GM23338 (cell line): ENCODE results near the gene GK. TPM values are rescaled to one million over a fixed set of nuclear protein-coding genes. Genes with fewer than 3 reads are reported as not detected.

ENCODE experiments used
- ATAC-seq: fragments of 200-7000 bp; cut with Tn5 transposase; 3 replicates; pipeline ENCODE4 v1.9.1; 2020
- DNase-seq: peaks from one replicate; pipeline ENCODE4 v3.0.0-alpha.2; 2015; ENCODE audit warnings: low spot score
- H2AFZ ChIP-seq: fragments of 200-600 bp; sonication (generic); 2 replicates; pipeline ENCODE4 v1.8.0; 2016; ENCODE audit warnings: antibody characterized with exemption, mild to moderate bottlenecking, moderate library complexity
- H3F3A ChIP-seq: fragments of 200-600 bp; sonication (generic); replicated peaks from 2 replicates; pipeline ENCODE4 v1.8.0; 2017; ENCODE audit warnings: antibody characterized with exemption, mixed run types, low read depth
- H3K27ac ChIP-seq: fragments of 200-600 bp; sonication (generic); 2 replicates; pipeline ENCODE4 v1.6.1; 2016; ENCODE audit warnings: low read depth
- H3K27me3 ChIP-seq: fragments of 200-600 bp; sonication (generic); 2 replicates; pipeline ENCODE4 v1.8.0; 2016; ENCODE audit warnings: mild to moderate bottlenecking, mixed run types, moderate library complexity; ENCODE audit not compliant: insufficient read depth
- H3K36me3 ChIP-seq: fragments of 200-600 bp; sonication (generic); 2 replicates; pipeline ENCODE4 v1.8.0; 2016; ENCODE audit warnings: mild to moderate bottlenecking; ENCODE audit not compliant: insufficient read depth
- H3K4me1 ChIP-seq: fragments of 200-600 bp; sonication (generic); 2 replicates; pipeline ENCODE4 v1.8.0; 2016; ENCODE audit warnings: mild to moderate bottlenecking, moderate library complexity; ENCODE audit not compliant: insufficient read depth
- H3K4me2 ChIP-seq: fragments of 200-600 bp; sonication (generic); 2 replicates; pipeline ENCODE4 v1.7.1; 2017; ENCODE audit warnings: mixed run types
- H3K4me3 ChIP-seq: fragments of 200-600 bp; sonication (generic); 2 replicates; pipeline ENCODE4 v1.6.1; 2016; ENCODE audit warnings: mixed run types
- H3K79me2 ChIP-seq: fragments of 200-600 bp; sonication (generic); replicated peaks from 2 replicates; pipeline ENCODE4 v1.8.0; 2017; ENCODE audit warnings: mild to moderate bottlenecking; ENCODE audit not compliant: insufficient read depth
- H3K9me2 ChIP-seq: fragments of 200-600 bp; sonication (generic); 2 replicates; pipeline ENCODE4 v1.8.0; 2017; ENCODE audit not compliant: insufficient read depth
- H4K20me1 ChIP-seq: fragments of 200-600 bp; sonication (generic); replicated peaks from 2 replicates; pipeline ENCODE4 v1.8.0; 2017; ENCODE audit warnings: mild to moderate bottlenecking; ENCODE audit not compliant: insufficient read depth
- H3K27ac Mint-ChIP-seq: 2 replicates; pipeline ENCODE4 v1.8.0; 2020; ENCODE audit warnings: inconsistent platforms, mild to moderate bottlenecking, moderate library complexity, mixed read lengths
- H3K27me3 Mint-ChIP-seq: 3 replicates; pipeline ENCODE4 v1.8.0; 2022; ENCODE audit warnings: low read depth, mild to moderate bottlenecking, moderate library complexity, mixed read lengths, inconsistent platforms; ENCODE audit not compliant: insufficient read depth, poor library complexity
- H3K36me3 Mint-ChIP-seq: 3 replicates; pipeline ENCODE4 v1.8.0; 2021; ENCODE audit warnings: low read depth, mild to moderate bottlenecking, inconsistent platforms, moderate library complexity, mixed read lengths
- H3K4me1 Mint-ChIP-seq: 3 replicates; pipeline ENCODE4 v1.8.0; 2020; ENCODE audit warnings: mild to moderate bottlenecking, inconsistent platforms, mixed read lengths
- H3K4me3 Mint-ChIP-seq: 3 replicates; pipeline ENCODE4 v1.8.0; 2021; ENCODE audit warnings: moderate library complexity, mild to moderate bottlenecking, inconsistent platforms, mixed read lengths
- H3K9me3 Mint-ChIP-seq: 3 replicates; pipeline ENCODE4 v1.8.0; 2020; ENCODE audit warnings: moderate library complexity, mild to moderate bottlenecking, inconsistent platforms, mixed read lengths
- CTCF ChIP-seq, 2 experiments: fragments of 200-600 bp in 1 of 2; sonication (generic) in 1 of 2; conservative IDR thresholded peaks; 2 replicates each; pipeline versions ENCODE4 v1.5.1 to v1.6.1; 2016 to 2017; ENCODE audit warnings: antibody characterized with exemption in 2 of 2, low read depth in 2 of 2, mild to moderate bottlenecking in 2 of 2, moderate library complexity in 1 of 2
- ETS1 ChIP-seq: IDR thresholded peaks from 2 replicates; pipeline ENCODE4 v1.6.1; 2016; ENCODE audit warnings: antibody characterized with exemption
- EZH2 ChIP-seq: fragments of 200-600 bp; sonication (generic); IDR thresholded peaks from one replicate; pipeline ENCODE4 v1.8.0; 2017; ENCODE audit warnings: antibody characterized with exemption, mild to moderate bottlenecking, low read depth; ENCODE audit not compliant: unreplicated experiment
- JUNB ChIP-seq: IDR thresholded peaks from one replicate; pipeline ENCODE4 v1.6.1; 2016; ENCODE audit warnings: antibody characterized with exemption; ENCODE audit not compliant: unreplicated experiment
- NANOG ChIP-seq: IDR thresholded peaks from 2 replicates; pipeline ENCODE4 v1.6.1; 2016; ENCODE audit warnings: antibody characterized with exemption, borderline replicate concordance
- POLR2AphosphoS5 ChIP-seq: IDR thresholded peaks from 2 replicates; pipeline ENCODE4 v1.6.1; 2016; ENCODE audit warnings: antibody characterized with exemption, low read depth
- REST ChIP-seq: IDR thresholded peaks from one replicate; pipeline ENCODE4 v1.6.1; 2018; ENCODE audit warnings: antibody characterized with exemption; ENCODE audit not compliant: unreplicated experiment
- ZNF114 ChIP-seq: fragments of 250-450 bp; sonication (Bioruptor Pico); IDR thresholded peaks from 2 replicates; pipeline ENCODE4 v1.5.0; 2020; ENCODE audit warnings: mild to moderate bottlenecking, moderate library complexity
- polyA plus RNA-seq: library from polyadenylated mRNA; unstranded; fragments of >200 nt; fragmentation: Nextera tagmentation; extraction: Ambion mirVana; gene quantifications from 2 replicates; pipeline ENCODE4 v1.2.1, GENCODE V29; 2016
- total RNA-seq: library from RNA; depleted of rRNA; stranded (reverse); fragments of >200 nt; shearing (Covaris generic); gene quantifications from 2 replicates; pipeline ENCODE4 v1.2.3, GENCODE V29; 2014

Gene GK
- total and polyA plus RNA-seq, 2 experiments from 2014 or later: 8.4 to 10.8 TPM

GRCh38 chrX:30655991-30656390, 2.8 kb downstream of the GK start:
- Mint-ChIP-seq H3K27me3 (no peaks in the 10 kb centered on the region), H3K4me1 (peaks cover 6% of the 10 kb centered on the region; the same call in 2 of the 3 replicates), H3K4me3 (no peak overlapping the region), H3K27ac (no peak overlapping the region), H3K36me3 (no peaks in the 10 kb centered on the region), H3K9me3 (no peaks in the 10 kb centered on the region)
- DNase-seq (no peak), ATAC-seq (no peak)
- Histone ChIP-seq H3K4me2 (no peak overlapping the region), H3K4me3 (no peak overlapping the region), H4K20me1 (no peaks in the 10 kb centered on the region), H3K27me3 (no peaks in the 10 kb centered on the region), H3K27ac (no peak overlapping the region), H2AFZ (no peak overlapping the region), H3K9me2 (no peaks in the 10 kb centered on the region), H3K79me2 (no peaks in the 10 kb centered on the region), H3K4me1 (peaks cover 9% of the 10 kb centered on the region; the same call in 1 of the 2 replicates), H3K36me3 (no peaks in the 10 kb centered on the region), H3F3A (no peaks in the 10 kb centered on the region)
- TF ChIP-seq ETS1 (no peak), JUNB (no peak), EZH2 (no peak), POLR2AphosphoS5 (no peak), REST (no peak), NANOG (no peak), CTCF (conservative IDR thresholded peaks at IDR 0.05; ENCODE audit: low read depth in 2 of 2) (no peak), ZNF114 (CRISPR knock-in tag) (no peak)
